HL-60 (cell line): ENCODE data around the gene SLC4A5.

ENCODE experiments used
- DNase-seq, 2 experiments: peaks; one replicate each; pipeline ENCODE4 v3.0.0-alpha.2; 2010 to 2020; ENCODE audit warnings: low read depth in 1 of 2, low spot score in 1 of 2
- H3K27ac ChIP-seq: fragments of 250-450 bp; sonication (Bioruptor Pico); replicated peaks from 2 replicates; pipeline ENCODE4 v1.5.1; 2020; ENCODE audit warnings: mild to moderate bottlenecking, moderate library complexity
- H3K27me3 ChIP-seq: fragments of 250-450 bp; sonication (Bioruptor Pico); 2 replicates; pipeline ENCODE4 v1.5.1; 2021; ENCODE audit warnings: mild to moderate bottlenecking, moderate library complexity; ENCODE audit not compliant: insufficient read depth, poor library complexity, severe bottlenecking
- H3K4me3 ChIP-seq: replicated peaks from 2 replicates; pipeline ENCODE4 v1.5.1; 2011; ENCODE audit warnings: mild to moderate bottlenecking, control low read depth, low read length; ENCODE audit not compliant: insufficient read depth
- CTCF ChIP-seq: IDR thresholded peaks from one replicate; pipeline ENCODE4 v1.5.1; 2011; ENCODE audit warnings: low read length, control low read depth, inconsistent platforms; ENCODE audit not compliant: insufficient read depth
- GABPA ChIP-seq: IDR thresholded peaks from 2 replicates; pipeline ENCODE4 v1.6.1; 2012; ENCODE audit warnings: low read depth
- POLR2AphosphoS5 ChIP-seq: IDR thresholded peaks from 2 replicates; pipeline ENCODE4 v1.6.1; 2012; ENCODE audit warnings: low read depth
- REST ChIP-seq: IDR thresholded peaks from 2 replicates; pipeline ENCODE4 v1.6.1; 2012; ENCODE audit warnings: low read depth; ENCODE audit not compliant: insufficient replicate concordance
- SPI1 ChIP-seq: IDR thresholded peaks from 2 replicates; pipeline ENCODE4 v1.6.1; 2012; ENCODE audit warnings: low read depth, mild to moderate bottlenecking, borderline replicate concordance
- long read RNA-seq: library from polyadenylated mRNA; unstranded; transcript quantifications from one replicate; pipeline ENCODE4 v2.0.0, GENCODE V29; 2020

Gene SLC4A5
- long read RNA-seq, result 0 reads

GRCh38 chr2:74343316-74343715 is at the start of gene SLC4A5:
Gene SLC4A5 (minus strand): TSS chr2:74343416. CDS start chr2:74315023, 28,393 bp downstream.
- no peak for DNase-seq
- no peak within 1 kb of the TSS for H3K4me3 ChIP-seq
- peaks cover 7% of the 10 kb centered on the region for H3K27me3 ChIP-seq
- TF ChIP-seq CTCF, result no peak
- no peak for TF ChIP-seq REST
- no peak for TF ChIP-seq SPI1
- TF ChIP-seq GABPA, result no peak
- no peak for TF ChIP-seq POLR2AphosphoS5
- no peak within 1 kb of the TSS for H3K27ac ChIP-seq

GRCh38 chr2:74392449-74392743 is 49.2 kb upstream of the SLC4A5 start:
- Histone ChIP-seq H3K27ac (no peak overlapping the region), H3K27me3 (no peaks in the 10 kb centered on the region), H3K4me3 (no peak overlapping the region)
- no peak for DNase-seq
- no peak for TF ChIP-seq POLR2AphosphoS5

- Histone ChIP-seq H3K4me3 (peak overlapping the region; percentile 96), H3K27me3 (no peaks in the 10 kb centered on the region), H3K27ac (peak overlapping the region; percentile 93)
- TF ChIP-seq CTCF, result peak; percentile 96
- TF ChIP-seq POLR2AphosphoS5, result no peak
- DNase-seq, result peak; percentile 83 to 96
Observed at GRCh38 chr2:74391580-74392448, 48.6 kb upstream of the SLC4A5 start.

- no peak for TF ChIP-seq REST
- no peak for TF ChIP-seq GABPA
- no peak for TF ChIP-seq SPI1
- no peak for TF ChIP-seq CTCF
- TF ChIP-seq POLR2AphosphoS5, result no peak
- peak; percentile 10 to 18 for DNase-seq
- H3K27ac ChIP-seq, result peak overlapping the region; percentile 93
Observed at GRCh38 chr2:74391209-74391579, 48.0 kb upstream of the SLC4A5 start.

More at GRCh38 chr2:74391209-74391579, 48.0 kb upstream of the SLC4A5 start:
- no peaks in the 10 kb centered on the region for H3K27me3 ChIP-seq
- H3K4me3 ChIP-seq, result peak overlapping the region; percentile 96
